NAMALWA (cell line): Measurements from ENCODE around the gene EPHA7.
A peak's percentile ranks its signal among the peaks of the same experiment; 100 is the strongest.

ENCODE experiments used
- DNase-seq: peaks from one replicate; pipeline ENCODE4 v3.0.0-alpha.2; 2015; ENCODE audit warnings: low spot score

The EPHA7 gene

DNA sequence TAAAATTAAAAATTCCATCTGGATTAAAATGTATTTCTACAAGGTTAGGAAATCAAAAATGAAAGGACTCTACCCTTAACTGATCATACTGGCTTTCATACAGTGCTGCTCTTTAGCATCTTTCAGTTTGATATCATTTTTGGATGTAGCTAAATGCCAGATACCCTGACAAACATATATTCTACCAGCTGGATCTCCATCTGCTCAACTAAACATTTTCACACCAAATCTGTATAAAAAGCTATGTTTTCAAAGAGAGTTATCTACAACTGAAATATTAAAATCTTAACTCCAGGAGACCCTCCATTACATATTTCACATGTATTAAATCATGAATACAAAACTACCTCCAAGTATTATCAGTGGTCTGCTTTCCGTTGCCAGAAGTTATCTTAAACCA, 95.7 kb downstream of the EPHA7 start:
- no peak for DNase-seq

- DNase-seq: no peak
Observed at GRCh38 chr6:93322651-93323050, 96.7 kb downstream of the EPHA7 start.

DNA sequence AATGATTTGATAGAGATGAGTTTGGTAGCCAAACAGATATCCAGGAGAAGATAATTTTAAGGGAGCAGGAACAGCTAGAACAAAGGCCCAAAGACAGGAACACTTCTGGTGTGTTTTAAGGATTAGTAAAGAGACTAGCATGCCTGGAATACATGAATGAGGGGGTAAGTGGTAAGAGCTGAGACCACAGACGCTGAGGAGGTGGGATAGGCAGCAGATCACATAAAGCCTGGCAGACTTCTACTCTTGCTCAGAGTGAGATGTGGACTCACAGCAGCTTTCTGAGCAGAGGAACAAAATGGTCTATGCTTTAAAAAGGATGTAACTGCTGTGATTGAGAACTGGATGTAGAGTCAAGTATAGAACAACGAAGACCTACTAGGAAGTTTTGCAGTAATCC, 100.1 kb downstream of the EPHA7 start:
- no peak for DNase-seq

GRCh38 chr6:93318121-93318520, 101.2 kb downstream of the EPHA7 start:
- DNase-seq: peak; percentile 4

DNA sequence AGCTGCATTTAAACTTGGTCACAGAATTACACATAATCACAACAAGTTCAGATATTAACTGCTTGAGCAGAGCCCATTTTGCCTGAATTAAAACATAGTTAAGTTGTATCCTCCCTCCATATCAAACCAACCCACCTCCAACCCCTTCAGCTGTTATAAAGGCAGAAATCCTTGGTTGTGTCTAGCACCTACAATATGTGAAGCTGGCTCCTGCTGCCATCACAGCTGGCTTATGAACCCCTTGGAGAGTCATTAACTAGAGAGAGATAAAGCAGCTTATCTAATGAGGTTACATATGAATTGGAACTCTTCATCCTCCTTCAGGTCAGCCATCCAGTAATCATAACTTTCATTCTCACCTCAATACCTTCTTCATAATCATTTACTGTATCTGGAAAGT, 101.8 kb downstream of the EPHA7 start:
- DNase-seq: no peak

- DNase-seq: no peak
Observed at GRCh38 chr6:93307505-93308409, 111.6 kb downstream of the EPHA7 start.

DNA sequence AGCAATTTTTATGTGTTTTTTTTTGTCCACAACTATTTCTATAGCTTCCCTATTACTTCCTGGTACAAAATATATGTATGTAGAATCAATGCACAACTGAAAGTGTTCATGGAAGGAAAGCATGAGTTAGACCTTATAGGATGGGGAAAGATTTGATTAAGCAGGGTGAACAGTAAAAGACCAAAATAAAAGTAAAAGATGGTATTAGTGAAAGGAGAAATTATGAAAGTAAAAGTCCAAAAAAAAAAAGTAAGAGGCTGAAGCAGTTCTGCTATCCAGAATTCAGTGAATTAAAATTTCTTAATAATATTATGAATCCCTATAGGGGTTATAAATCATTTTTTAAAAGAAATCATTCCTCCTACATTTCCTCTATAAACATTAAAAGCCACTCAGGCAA, 114.3 kb downstream of the EPHA7 start:
- DNase-seq: no peak

DNA sequence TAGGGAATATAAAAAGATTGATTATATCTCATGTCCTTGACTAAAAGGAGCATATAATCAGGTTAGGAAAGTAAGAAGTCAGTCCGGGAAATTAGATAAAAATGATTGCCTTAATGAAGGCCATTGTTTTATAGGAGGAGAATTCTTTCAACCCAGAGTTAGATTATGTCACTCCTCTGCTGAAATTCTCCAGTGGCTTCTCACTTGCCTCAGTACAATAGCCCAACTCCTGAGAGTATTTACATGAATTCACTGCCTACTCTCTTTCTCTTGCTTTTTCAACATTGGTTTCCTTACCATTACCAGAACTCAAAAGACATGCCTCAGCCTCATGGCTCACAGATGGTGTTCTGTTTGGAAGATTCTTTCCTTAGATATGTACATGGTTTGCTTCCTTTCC, 114.9 kb downstream of the EPHA7 start:
- DNase-seq: no peak

DNA sequence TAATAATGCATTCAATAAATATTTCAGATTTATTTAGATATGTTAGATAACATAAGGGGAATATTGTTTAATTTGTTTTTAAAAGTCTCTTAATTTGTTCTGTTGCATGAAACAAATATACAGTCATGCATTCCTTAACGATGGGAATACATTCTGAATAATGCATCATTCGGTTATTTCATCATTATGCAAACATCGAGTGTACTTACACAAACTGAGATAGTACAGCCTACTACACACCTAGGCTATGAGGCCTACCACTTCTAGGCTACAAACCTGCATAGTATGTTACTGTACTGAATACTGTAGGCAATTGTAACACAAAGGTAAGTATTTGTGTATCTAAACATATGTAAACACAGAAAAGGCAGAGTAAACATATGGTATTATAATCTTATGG, 118.7 kb downstream of the EPHA7 start:
- no peak for DNase-seq

DNA sequence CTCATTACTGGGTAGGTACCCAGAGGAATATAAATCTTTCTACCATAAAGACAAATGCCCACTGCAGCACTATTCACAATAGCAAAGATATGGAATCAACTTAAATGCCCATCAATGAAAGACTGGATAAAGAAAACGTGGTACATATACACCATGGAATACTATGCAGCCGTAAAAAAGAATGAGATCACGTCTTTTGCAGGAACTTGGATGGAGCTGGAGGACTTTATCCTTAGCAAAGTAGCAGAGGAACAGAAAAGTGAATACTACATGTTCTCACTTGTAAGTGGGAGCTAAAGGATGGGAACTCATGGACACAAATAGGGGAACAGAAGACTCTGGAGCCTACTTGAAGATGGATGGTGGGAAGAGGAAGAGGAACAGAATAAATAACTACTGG, 119.7 kb downstream of the EPHA7 start:
- no peak for DNase-seq

DNA sequence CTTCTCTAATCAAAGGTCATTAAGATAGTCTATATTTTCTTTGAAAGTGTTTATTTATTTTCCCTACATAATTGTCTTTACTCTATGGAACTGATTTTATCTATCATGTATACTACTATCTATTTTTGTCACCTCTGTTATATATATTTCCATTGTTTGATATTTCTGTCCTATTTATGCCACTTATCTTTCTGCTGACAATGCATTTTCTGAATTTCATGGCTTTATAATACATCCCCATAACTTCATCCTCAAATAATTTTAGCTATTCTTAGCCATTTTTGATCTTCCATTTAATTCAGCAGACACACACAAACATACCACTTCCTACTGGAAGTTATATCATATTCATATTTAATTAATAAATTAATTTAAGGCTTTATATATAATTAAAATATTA, 123.7 kb downstream of the EPHA7 start:
- no peak for DNase-seq

GRCh38 chr6:93294879-93295278, 124.5 kb downstream of the EPHA7 start:
- no peak for DNase-seq

DNA sequence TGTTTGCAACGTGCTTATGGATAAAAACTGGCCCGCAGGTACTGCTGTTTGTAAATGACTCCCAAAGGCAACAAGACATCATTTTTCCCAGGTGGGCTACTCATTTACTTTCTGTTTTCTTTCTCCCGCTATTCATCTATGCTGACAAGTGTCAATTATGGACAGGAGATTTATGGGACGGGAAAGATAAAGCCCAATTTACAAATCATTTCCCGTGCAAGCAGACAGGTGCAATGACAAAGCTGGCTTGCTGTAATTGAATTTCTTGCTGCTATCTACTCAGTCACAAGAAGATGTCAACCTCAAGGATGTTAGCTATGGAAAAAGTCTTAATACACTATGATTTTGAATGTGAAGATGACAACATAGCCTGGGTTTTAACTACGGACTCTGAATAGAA, 125.5 kb downstream of the EPHA7 start:
- DNase-seq: no peak

DNA sequence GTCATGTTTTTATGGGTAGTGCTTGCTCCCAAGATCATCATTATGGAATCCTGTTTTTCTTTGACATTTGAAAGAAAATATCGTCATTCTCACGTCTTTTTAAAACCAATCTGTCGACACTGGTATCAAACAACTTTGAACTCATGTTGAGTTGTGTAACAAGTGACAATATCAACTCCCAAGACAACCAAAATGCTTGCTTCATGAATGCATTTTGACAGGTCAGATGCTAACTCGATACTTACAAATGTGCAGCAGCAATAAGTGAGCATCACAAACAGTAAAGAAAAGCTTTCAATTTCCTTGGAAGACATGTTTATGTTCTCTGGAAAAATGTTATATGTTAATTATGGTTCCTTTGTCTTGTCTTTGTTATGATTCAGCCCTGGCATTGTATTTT, 125.9 kb downstream of the EPHA7 start:
- DNase-seq: no peak

- DNase-seq: no peak
Observed at GRCh38 chr6:93282521-93283031, 136.8 kb downstream of the EPHA7 start.

GRCh38 chr6:93278241-93278640, 141.1 kb downstream of the EPHA7 start:
- DNase-seq: no peak

- no peak for DNase-seq
Observed at GRCh38 chr6:93272896-93273295, 146.5 kb downstream of the EPHA7 start.

GRCh38 chr6:93272211-93272610, 147.1 kb downstream of the EPHA7 start:
- DNase-seq: no peak

DNA sequence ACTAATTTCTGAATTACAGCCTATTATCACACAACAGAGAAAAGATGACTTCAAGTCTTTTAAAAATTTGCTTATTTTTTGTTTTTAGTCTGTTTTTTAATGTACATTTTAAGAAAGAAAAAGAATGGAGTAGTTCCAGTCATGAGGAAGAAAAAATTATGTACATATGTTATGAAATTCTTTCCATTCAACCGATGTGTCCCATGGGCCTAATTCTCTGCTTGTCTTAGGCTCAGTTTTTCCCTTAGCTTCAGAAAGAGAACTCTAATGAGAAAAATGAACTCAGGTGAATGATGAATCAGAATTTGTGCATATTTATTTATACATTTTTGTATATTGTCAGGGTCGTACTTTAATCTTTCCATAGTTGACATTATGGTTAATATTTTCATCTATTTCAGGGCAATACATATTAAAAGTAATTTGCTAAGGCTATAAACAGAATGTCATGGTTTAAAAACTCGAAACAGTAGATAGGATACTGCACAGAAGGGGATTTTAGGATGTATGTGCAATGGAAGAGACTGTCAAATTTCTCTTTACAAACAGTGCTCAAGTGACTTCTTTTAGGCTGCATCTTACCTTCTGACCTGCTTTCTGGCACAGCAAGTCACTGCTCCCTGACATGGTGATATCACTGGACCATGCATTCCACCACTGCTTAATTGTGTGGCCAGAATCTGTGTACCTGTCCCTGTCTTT, 153.1 kb downstream of the EPHA7 start:
- no peak for DNase-seq

GRCh38 chr6:93260881-93261280, 158.5 kb downstream of the EPHA7 start:
- no peak for DNase-seq

GRCh38 chr6:93259332-93259731, 160.0 kb downstream of the EPHA7 start:
- DNase-seq: no peak

DNA sequence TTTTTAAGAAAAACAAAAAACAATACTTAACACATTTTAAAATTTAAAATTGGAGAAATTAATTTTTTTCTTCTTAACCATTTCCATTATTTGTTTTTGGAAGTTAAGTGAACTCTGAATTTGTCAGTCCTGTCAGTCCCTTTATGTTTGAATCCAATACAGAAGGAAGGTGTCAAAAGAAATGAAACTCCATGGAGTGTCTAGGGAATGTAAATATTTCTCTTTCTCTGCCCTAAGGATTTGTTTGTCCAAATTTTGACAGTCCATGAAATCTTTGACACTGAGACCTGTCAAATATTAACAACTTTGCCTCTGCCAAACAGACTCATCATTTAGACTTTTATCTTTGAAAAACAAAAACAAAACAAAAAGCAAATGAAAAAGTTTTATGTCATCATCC, 166.4 kb downstream of the EPHA7 start:
- DNase-seq: no peak

DNA sequence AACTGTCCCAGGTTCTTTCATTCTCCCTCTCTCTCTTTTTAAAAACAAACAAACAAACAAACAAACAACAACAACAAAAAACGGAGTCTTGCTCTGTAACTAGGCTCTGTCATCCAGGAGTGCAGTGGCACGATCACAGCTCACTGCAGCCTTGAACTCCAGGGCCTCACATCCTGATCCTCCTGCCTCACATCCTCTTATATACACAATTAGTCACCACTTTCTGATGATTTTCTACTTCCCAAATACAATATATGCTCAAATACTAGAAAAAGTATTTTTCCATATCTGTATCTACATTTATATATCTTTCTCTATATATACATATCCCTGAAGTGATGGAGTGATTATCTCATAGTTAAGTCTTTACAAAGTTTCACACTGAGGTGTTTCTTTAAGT, 170.7 kb downstream of the EPHA7 start:
- DNase-seq: no peak
